GM06990 (cell line): Measurements from ENCODE around the gene TTC31.
A peak's percentile ranks its signal among the peaks of the same experiment; 100 is the strongest.

ENCODE experiments used
- DNase-seq: peaks from one replicate; pipeline ENCODE4 v3.0.0-alpha.2; 2011; ENCODE audit not compliant: insufficient read length; ENCODE audit errors: extremely low read depth
- H3K27me3 ChIP-seq: replicated peaks from 2 replicates; pipeline ENCODE4 v1.6.0; 2011; ENCODE audit warnings: low read length; ENCODE audit not compliant: control insufficient read depth, insufficient read depth
- H3K36me3 ChIP-seq: 2 replicates; pipeline ENCODE4 v1.5.1; 2011; ENCODE audit warnings: low read length; ENCODE audit not compliant: control insufficient read depth, insufficient read depth
- H3K4me3 ChIP-seq: replicated peaks from 2 replicates; pipeline ENCODE4 v1.5.1; 2011; ENCODE audit warnings: low read depth, mild to moderate bottlenecking, control low read depth, low read length
- TF ChIP-seq, protein P1 (sequence below): IDR thresholded peaks from 2 replicates; pipeline ENCODE4 v1.5.1; 2011; ENCODE audit warnings: low read length, control low read depth, mild to moderate bottlenecking, inconsistent platforms; ENCODE audit not compliant: insufficient read depth, poor library complexity, severe bottlenecking

Gene TTC31

DNA sequence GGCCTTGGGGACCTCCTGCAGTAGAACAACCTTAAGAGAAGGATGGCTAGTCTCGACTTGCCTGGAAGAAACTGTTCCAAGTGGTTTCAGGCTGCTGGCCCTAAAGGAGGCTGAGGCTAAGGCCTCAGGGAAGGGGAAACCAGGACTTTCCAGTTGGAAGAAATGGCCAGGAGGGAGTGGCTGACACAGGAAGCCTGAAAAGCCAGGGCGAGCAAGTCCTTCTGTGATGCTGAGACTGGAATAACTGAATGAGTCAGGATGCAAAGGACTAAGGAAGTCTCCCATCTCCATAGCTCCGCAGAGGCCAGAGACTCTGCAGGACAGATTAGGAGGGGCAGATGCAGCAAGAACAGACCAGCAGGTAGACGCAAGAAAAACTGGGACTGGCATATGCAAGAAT is 54.3 kb downstream of the TTC31 start:
- Histone ChIP-seq H3K27me3 (no peaks in the 10 kb centered on the region), H3K4me3 (no peak overlapping the region), H3K36me3 (peaks cover 29% of the 10 kb centered on the region)
- TF ChIP-seq, protein P1, sequence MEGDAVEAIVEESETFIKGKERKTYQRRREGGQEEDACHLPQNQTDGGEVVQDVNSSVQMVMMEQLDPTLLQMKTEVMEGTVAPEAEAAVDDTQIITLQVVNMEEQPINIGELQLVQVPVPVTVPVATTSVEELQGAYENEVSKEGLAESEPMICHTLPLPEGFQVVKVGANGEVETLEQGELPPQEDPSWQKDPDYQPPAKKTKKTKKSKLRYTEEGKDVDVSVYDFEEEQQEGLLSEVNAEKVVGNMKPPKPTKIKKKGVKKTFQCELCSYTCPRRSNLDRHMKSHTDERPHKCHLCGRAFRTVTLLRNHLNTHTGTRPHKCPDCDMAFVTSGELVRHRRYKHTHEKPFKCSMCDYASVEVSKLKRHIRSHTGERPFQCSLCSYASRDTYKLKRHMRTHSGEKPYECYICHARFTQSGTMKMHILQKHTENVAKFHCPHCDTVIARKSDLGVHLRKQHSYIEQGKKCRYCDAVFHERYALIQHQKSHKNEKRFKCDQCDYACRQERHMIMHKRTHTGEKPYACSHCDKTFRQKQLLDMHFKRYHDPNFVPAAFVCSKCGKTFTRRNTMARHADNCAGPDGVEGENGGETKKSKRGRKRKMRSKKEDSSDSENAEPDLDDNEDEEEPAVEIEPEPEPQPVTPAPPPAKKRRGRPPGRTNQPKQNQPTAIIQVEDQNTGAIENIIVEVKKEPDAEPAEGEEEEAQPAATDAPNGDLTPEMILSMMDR: no peak
- DNase-seq: no peak

DNA sequence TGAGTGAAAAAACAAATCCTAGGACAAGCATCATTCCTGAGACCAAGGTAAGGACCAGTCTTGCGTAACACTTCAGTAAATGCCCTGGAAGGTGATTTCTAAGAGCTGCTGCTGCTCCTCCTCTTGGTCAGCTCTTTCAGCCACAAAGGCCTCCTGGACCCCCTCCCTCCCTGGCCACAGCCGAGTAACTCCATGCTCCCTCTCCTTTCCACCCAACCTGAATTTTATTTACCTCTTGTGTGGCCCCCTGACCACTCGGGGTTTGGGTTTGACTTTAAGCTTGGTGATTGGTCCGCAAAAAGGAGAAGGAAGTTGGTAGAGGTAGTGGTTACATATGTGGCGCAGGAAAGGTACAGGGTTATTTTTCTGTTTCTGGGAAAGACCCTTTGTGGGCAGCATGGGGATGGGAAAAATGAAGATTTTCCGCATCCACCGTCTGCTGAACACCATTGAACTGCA is 56.0 kb downstream of the TTC31 start:
- Histone ChIP-seq H3K36me3 (peaks cover 21% of the 10 kb centered on the region), H3K4me3 (peak overlapping the region; percentile 9; the same call in 1 of the 2 replicates), H3K27me3 (no peaks in the 10 kb centered on the region)
- DNase-seq: no peak
- TF ChIP-seq, protein P1: no peak

DNA sequence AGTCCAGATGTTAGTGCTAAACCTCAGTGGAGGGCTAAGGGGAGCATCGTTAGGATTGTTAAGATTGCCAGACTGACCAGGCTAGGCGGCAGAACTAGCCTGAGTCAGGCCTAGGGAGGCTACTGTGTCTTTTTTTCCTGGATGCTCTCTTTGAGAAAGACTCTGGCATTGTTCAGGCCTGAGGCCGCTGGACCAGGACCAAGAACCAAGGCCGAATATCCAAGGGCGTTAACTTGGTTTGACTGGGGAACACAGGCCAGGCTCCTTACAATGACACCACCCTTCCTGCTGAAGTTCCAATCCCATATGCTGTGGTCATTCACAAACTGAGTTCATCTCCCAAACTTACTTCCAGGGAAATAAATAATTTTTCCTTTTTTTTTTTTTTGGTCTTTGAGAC is 57.4 kb downstream of the TTC31 start:
- no peak for DNase-seq
- Histone ChIP-seq H3K4me3 (no peak overlapping the region), H3K27me3 (no peaks in the 10 kb centered on the region), H3K36me3 (peaks cover 12% of the 10 kb centered on the region)
- TF ChIP-seq, protein P1: no peak

DNA sequence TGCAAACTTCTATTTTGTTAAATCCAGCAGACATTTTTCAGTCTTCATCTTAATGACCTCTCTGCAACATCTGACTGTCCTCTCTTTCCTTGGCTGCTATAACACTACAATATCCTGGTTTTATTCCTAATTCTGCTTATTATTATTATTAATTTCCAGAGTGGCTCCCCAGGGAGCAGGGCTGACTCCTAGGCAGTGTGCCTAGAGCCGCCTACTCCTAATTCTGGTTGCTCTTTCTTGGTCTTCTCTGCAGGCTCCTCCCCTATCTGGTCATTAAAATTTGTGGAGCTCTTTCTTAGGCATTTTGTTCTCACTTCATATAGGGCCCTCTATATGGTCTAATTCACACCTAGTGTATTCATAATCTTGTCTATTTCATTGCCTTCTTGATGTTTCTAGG is 60.1 kb downstream of the TTC31 start:
- TF ChIP-seq, protein P1: no peak
- no peak for DNase-seq
- peaks cover 4% of the 10 kb centered on the region for H3K36me3 ChIP-seq
- H3K27me3 ChIP-seq: no peaks in the 10 kb centered on the region
- H3K4me3 ChIP-seq: no peak overlapping the region
